Stimulated activated CD4-positive, alpha-beta T cell treated with anti-CD3 and anti-CD28 coated beads, Interleukin-12 subunit alpha, Interleukin-12 subunit beta, amount 100 ng/mL, for 4 hours (primary cell): ENCODE measurements around the gene TCF21.
"Not testable (repeated sequence)": the region's sequence is repeated elsewhere in the genome, so short reads cannot be mapped to it uniquely, and the experiment has no call there.

ENCODE experiments used
- DNase-seq: peaks from one replicate; pipeline ENCODE4 v3.0.0-alpha.2; 2020

Gene TCF21

DNA sequence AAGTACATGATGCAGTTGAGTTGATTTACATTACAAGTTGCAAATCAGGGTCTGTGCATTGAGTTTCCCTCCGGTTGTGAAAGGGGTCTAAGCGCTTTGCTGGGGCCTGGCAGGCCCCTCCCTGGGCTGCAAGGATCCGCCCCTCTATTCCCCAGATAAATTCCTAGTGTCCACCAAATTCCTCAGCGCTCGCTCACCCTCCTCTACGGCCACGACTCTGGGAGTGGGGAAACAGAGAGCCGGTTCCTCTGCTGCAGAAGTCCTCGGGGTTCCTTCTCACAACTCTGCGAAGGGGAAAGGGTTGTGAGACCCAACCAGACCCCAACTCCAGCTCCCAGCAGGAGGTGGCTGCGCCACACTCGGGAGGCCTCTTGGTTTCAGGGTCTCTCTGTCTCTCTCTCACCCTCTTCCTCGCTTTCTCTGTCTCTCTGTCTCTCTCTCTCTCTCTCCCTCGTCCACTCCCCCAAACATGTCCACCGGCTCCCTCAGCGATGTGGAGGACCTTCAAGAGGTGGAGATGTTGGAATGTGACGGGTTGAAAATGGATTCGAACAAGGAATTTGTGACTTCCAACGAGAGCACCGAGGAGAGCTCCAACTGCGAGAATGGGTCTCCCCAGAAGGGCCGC lies at the start of gene TCF21:
TSS of gene TCF21 (plus strand) at position 185 of the 628 bp plus-strand sequence. CDS start at position 470, 285 bp downstream.
- DNase-seq = no peak

DNA sequence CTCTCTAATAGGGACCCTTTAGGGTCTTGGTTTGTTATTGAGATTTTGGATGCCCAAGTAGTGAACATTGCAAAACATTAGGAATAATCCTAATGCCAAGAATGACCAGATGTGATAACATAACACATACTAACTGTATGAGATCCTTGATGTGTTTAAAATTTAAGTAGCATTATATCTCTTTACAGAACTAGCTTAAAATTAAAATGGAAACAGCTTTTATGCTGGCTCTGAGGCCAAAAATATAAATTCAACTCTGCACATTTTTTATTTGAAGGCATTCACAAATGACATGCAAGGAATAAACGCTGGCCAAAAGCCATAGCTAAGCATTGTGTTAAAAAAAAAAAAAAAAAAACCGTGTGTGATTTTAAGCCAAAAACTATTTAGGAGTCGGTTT lies 47.7 kb upstream of the TCF21 start:
- no peak for DNase-seq

GRCh38 chr6:133843098-133843497 lies 45.8 kb upstream of the TCF21 start:
- no peak for DNase-seq

DNA sequence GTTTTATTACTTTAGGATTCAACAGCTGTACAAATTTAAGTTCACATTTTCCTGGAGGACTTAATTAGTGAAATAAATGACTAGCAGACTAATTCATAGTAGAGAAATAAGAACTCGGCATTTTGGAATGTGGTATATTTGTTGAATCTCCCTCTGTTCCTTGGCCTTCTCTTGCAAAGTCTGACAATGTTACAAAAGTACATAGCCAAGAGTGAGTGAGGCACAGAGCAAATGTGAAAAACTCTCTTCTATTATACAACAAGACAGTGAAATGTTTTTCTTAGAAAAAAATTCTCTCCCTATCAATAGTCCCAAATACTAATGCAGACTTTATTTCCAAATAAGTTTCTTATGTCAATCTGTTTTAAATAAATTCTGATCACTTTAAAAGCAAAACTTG lies 44.2 kb upstream of the TCF21 start:
- DNase-seq = no peak

- no peak for DNase-seq
Measured at GRCh38 chr6:133854041-133854363, 34.9 kb upstream of the TCF21 start.

GRCh38 chr6:133854364-133855275 lies 34.3 kb upstream of the TCF21 start:
- DNase-seq = no peak

DNA sequence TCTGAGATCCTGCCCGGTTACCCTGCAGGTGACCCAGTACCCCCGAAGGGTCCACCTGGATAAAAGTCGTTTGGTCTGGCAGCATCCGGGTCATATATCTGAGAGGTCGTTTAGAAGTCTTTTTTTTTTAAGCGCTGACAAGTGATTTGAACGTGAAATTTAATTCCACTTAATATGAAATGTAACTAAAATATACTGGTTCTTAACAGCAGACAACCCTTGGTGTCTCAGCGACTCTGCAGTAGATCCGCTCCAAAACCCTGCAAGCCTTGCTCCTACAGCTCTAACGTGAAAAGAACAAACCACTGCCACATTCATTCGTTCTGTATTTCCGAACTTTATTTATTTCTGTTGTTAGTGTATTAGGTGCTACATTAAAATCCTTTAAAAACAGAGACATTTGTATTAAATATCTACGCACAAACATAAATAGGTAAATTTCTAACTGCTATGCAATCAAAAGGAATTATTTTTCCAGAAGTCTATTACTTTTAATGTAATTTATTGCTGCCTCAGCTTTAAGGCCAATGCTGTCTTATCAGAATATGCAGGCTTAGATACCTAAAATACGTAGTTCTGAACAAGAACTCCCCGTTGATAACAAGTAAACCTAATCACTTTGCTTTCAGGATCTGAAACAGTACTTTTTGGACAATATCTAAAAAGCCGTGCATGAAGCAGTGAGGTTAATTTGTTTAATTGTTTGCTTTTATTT lies 33.5 kb upstream of the TCF21 start:
- no peak for DNase-seq

- no peak for DNase-seq
Measured at GRCh38 chr6:133855991-133856370, 32.9 kb upstream of the TCF21 start.

DNA sequence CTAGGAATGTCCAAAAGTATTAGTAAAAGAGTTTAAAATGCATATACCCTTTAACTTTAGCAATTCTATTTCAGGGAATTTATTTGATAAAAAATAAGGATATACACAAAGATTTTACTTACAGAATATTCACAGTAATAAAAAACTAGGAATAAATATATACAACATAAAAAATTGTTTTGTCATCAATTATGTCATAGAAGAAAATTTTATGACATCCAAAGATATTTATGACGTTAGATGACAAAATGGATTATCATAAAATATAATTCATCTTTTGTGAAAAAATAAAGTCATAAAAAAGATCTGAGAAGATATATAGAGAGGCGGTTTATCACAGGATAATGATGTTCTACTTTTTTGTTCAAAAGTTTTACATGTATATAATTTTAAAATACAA lies 32.0 kb upstream of the TCF21 start:
- DNase-seq = no peak

DNA sequence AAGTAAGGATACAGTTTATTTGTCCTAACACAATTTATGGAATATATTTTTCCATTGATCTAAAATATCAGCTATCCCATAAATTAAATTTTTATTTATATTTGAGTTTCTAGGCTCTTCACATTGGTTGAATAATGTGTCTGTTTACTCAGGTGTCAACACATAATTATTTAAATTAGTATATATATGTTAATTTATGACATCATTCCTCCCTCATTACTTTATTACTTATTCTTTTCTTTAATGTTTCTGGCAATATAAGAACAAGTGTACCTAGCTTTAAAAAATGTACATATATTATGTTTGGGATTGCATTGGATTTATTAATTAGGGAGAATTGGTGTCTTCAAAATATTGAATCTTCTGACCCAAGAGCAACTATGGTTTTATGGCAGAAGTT lies 31.2 kb upstream of the TCF21 start:
- no peak for DNase-seq

DNA sequence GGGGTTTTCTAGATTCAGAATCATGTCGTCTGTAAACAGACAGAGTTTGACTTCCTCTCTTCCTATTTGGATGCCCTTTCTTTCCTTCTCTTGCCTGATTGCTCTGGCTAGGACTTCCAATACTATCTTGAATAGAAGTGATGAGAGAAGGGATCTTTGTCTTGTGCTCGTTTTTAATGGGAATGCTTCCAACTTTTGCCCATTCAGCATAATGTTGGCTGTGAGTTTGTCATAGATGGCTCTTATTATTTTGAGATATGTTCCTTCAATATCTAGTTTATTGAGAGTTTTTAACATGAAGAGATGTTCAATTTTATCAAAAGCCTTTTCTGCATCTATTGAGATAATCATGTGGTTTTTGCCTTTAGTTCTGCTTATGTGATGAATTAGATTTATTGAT lies 27.6 kb upstream of the TCF21 start:
- not testable (repeated sequence) for DNase-seq

GRCh38 chr6:133863228-133863627 lies 25.7 kb upstream of the TCF21 start:
- DNase-seq = no peak

DNA sequence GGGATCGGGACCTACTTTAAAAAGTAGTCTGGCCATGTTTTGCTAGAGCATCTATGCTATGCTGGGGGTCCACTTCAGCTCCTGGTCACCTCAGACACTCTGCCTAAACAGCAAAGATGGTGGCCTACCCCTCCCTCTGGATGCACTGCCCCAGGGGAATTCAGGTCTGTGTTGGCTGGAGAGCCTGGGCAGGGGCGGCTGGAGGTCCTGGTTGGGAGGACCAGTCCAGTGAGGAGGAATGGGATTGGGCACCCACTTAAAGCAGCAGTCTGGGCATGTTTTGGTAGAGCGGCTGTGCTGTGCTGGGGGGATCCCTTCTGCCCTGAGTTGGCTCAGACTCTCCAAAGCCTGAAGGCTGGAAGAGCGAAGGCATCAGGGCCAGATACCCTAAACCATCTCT lies 23.2 kb upstream of the TCF21 start:
- no peak for DNase-seq

DNA sequence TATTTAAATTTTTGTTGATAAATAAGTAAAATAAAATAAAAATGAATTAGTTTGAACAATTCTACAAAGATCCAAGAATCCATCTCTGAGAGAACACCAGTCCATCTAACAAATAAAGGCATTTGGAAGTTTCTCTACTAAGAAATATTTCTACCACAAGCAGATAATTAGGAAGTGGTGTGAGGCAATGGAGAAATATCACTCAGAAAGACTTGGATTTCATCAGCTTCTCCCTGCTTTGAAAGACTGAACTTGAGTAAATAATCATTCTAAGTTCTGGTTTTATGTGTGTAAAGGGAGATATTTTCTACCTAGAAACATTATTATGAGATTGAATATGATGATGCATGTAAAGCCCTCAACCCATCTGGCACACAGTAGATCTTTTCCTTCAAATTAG lies 17.8 kb upstream of the TCF21 start:
- no peak for DNase-seq

DNA sequence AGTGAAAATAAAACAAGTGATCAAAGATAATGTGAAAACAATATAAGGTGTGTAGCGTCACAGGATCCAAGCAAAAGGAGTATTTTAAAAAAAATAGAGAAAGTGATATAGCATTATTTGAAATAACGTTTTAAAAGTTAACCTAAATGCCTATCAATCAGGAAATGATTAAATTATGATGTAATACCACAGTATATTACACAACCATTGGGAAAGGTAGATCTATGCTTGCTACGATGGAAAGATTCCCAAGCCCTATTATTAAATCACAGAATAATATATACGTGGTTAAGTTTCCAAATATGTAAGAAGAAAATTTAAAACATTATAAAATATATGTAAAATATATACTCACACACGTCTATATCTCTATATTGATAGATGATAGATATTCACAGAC lies 15.4 kb upstream of the TCF21 start:
- DNase-seq = no peak

DNA sequence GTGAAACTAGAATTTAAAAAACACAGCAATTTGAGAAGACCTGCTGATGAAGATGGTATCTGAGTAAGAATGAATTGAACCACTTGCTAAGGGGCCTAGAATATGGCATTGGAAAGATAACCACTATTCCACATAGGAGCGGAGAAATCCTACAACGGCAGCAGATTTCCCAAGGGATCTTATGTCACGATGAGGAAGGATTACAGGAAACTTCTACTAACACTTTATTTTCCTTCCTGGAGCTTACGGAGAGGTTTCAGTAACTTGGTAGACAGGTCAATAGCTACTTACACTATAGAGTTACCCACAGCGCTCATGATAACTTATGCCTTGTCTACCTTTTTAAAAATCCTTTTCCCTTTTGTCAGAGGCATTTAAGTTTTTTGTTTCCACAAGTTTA lies 11.8 kb upstream of the TCF21 start:
- DNase-seq = no peak

GRCh38 chr6:133880006-133880405 lies 8.9 kb upstream of the TCF21 start:
- DNase-seq = no peak

DNA sequence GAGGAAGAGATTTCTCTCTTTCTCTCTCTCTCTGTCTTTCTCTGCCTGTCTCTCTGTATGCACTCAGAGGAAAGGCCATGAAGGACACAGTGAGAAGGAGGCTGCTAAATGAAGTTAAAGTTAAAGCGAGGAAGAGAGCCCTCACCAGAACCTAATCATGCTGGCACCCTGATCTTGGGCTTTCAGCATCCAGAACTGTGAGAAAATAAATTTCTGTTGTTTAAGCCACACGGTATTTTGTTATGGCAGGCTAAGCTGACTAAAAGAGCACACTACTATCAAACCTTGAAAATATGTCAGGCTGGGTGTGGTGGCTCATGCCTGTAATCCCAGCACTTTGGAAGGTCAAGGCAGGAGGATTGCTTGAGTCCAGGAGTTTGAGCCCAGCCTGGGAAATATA lies 8.0 kb upstream of the TCF21 start:
- DNase-seq = no peak

- no peak for DNase-seq
Measured at GRCh38 chr6:133886104-133886775, 2.7 kb upstream of the TCF21 start.

DNA sequence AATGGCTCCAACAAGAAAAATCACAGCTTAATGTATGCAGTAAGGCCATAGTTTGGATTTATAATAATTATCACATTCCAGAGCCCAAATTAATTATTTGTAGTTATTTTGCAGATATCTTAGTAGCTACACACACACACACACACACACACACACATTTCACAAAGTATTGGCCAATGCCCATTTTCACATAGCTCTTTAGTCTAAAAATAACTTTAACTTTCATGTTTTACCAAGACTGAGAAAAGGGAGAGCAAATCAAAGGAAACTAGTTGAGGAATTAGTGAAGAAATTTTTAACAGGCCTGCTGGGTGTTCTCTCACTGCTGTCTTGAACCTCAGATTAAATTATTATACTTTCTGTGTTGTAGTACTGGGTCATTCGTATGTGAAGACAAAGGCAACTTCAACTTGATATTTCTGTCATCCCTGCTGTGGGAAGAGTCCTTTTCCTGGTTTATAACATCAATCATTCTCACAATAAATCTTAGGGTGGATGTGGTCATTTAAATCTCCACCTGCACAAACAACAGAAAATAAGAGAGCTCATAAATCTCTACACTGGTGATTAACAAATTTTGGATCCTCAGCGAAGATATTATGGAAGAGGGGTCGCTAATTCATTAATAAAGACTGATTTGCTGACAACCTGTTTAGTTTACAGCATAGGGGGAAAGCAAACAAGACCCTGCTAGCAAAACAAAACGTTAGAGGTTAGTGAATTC lies 1.6 kb upstream of the TCF21 start:
- no peak for DNase-seq

DNA sequence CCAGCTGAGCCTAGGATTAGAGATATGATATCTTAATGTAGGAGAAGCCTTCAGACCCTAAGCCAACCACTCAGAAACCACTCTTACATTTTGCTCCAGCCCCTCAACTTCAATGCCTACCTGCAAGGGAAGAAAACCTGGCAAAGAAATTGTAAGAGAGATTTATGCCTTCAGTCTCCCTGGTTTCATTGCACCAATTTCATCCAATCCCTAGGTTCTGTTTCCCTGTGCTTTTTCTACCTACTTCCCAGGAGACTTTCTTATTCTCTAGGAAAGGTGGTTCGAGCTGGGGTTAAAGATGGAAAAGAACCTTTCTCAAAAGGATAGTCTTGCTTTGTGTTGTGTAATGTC lies 1.1 kb upstream of the TCF21 start:
- no peak for DNase-seq

DNA sequence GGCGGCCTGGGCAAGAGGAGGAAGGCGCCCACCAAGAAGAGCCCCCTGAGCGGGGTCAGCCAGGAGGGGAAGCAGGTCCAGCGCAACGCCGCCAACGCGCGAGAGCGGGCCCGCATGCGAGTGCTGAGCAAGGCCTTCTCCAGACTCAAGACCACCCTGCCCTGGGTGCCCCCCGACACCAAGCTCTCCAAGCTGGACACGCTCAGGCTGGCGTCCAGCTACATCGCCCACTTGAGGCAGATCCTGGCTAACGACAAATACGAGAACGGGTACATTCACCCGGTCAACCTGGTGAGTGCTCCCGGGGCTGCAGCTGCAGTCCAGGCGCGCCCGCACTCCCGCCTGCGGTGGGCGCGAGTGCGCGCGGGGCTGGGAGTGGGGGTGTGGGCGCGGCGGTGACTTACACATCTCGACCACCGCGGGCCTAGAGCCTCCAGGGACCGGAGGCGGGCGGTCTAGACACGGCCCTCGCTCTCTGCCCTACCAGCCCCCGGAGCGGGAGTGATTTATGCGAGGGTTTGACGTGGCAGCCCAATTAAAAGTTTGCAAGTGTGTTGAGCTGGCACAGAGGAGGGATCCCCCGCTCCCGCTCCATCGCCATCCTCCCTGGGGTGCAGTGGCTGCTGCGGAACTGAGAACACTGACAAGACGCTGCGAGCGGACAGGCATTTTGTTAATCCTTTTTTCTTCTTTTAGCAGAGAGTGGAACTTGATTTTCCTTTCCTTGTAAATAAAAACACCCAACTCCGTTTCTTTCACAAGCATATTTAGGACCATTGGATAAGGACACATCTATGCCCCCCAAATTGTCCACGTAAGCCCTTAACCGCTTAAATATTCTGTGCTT lies 867 bp downstream of the TCF21 start:
- DNase-seq = no peak
